ENCODE measurements around the gene PATE1. TPM values are rescaled to one million over a fixed set of nuclear protein-coding genes. Genes with fewer than 3 reads are reported as not detected.

PATE1 gene
- total RNA-seq, 1 donor from 2014 or later: not detected

GRCh38 chr11:125768336-125769046 lies 22.4 kb downstream of the PATE1 start:
- intact Hi-C loops (cut with DNase I): no loop called here
- Histone ChIP-seq H3K4me3 (no peak overlapping the region), H3K27me3 (no peaks in the 10 kb centered on the region), H3K27ac (no peak overlapping the region), H3K9me3 (no peaks in the 10 kb centered on the region), H3K4me1 (no peaks in the 10 kb centered on the region), H3K36me3 (no peaks in the 10 kb centered on the region)
- TF ChIP-seq POLR2AphosphoS5 (IDR thresholded peaks at IDR 0.05; ENCODE audit: insufficient read depth in 1 of 2, low read depth in 1 of 2) (no peak), POLR2A (IDR thresholded peaks at IDR 0.05) (no peak), CTCF (IDR thresholded peaks at IDR 0.05) (no peak)
- no peak for DNase-seq (ENCODE audit: extremely low spot score in 2 of 2)

GRCh38 chr11:125770583-125770982 lies 24.5 kb downstream of the PATE1 start:
- H3K4me3 ChIP-seq: no peak overlapping the region
- TF ChIP-seq POLR2AphosphoS5 (IDR thresholded peaks at IDR 0.05; ENCODE audit: insufficient read depth in 1 of 2, low read depth in 1 of 2): no peak
- TF ChIP-seq POLR2A (IDR thresholded peaks at IDR 0.05): no peak
- TF ChIP-seq CTCF (IDR thresholded peaks at IDR 0.05): no peak
- intact Hi-C loops (cut with DNase I): no loop called here
- no peak overlapping the region for H3K27ac ChIP-seq
- no peaks in the 10 kb centered on the region for H3K9me3 ChIP-seq
- H3K27me3 ChIP-seq: no peaks in the 10 kb centered on the region
- no peaks in the 10 kb centered on the region for H3K4me1 ChIP-seq
- no peaks in the 10 kb centered on the region for H3K36me3 ChIP-seq
- DNase-seq (ENCODE audit: extremely low spot score in 2 of 2): no peak

GRCh38 chr11:125772834-125773505 lies 26.9 kb downstream of the PATE1 start:
- Histone ChIP-seq H3K27me3 (no peaks in the 10 kb centered on the region), H3K4me3 (no peak overlapping the region), H3K27ac (no peak overlapping the region), H3K4me1 (no peaks in the 10 kb centered on the region), H3K36me3 (no peaks in the 10 kb centered on the region), H3K9me3 (no peaks in the 10 kb centered on the region)
- intact Hi-C loops (cut with DNase I): no loop called here
- no peak for TF ChIP-seq POLR2A (IDR thresholded peaks at IDR 0.05)
- TF ChIP-seq POLR2AphosphoS5 (IDR thresholded peaks at IDR 0.05; ENCODE audit: insufficient read depth in 1 of 2, low read depth in 1 of 2): no peak
- TF ChIP-seq CTCF (IDR thresholded peaks at IDR 0.05): no peak
- DNase-seq (ENCODE audit: extremely low spot score in 2 of 2): no peak

GRCh38 chr11:125773516-125773915 lies 27.4 kb downstream of the PATE1 start:
- DNase-seq (ENCODE audit: extremely low spot score in 2 of 2): no peak
- no peak overlapping the region for H3K4me3 ChIP-seq
- H3K27me3 ChIP-seq: no peaks in the 10 kb centered on the region
- no peaks in the 10 kb centered on the region for H3K9me3 ChIP-seq
- TF ChIP-seq POLR2A (IDR thresholded peaks at IDR 0.05): no peak
- TF ChIP-seq POLR2AphosphoS5 (IDR thresholded peaks at IDR 0.05; ENCODE audit: insufficient read depth in 1 of 2, low read depth in 1 of 2): no peak
- no peak for TF ChIP-seq CTCF (IDR thresholded peaks at IDR 0.05)
- H3K27ac ChIP-seq: no peak overlapping the region
- H3K4me1 ChIP-seq: no peaks in the 10 kb centered on the region
- no peaks in the 10 kb centered on the region for H3K36me3 ChIP-seq
- intact Hi-C loops (cut with DNase I): no loop called here

- no peaks in the 10 kb centered on the region for H3K36me3 ChIP-seq
- no peak overlapping the region for H3K4me3 ChIP-seq
- intact Hi-C loops (cut with DNase I): no loop called here
- H3K27me3 ChIP-seq: no peaks in the 10 kb centered on the region
- H3K27ac ChIP-seq: no peak overlapping the region
- DNase-seq (ENCODE audit: extremely low spot score in 2 of 2): no peak
- H3K4me1 ChIP-seq: no peaks in the 10 kb centered on the region
- TF ChIP-seq POLR2A (IDR thresholded peaks at IDR 0.05) (no peak), CTCF (IDR thresholded peaks at IDR 0.05) (no peak), POLR2AphosphoS5 (IDR thresholded peaks at IDR 0.05; ENCODE audit: insufficient read depth in 1 of 2, low read depth in 1 of 2) (no peak)
- H3K9me3 ChIP-seq: no peaks in the 10 kb centered on the region
Observed at GRCh38 chr11:125777309-125777708, 31.2 kb downstream of the PATE1 start.
